ENCODE data around the gene KRT222. TPM values are rescaled to one million over a fixed set of nuclear protein-coding genes. Genes with fewer than 3 reads are reported as not detected.
A peak's percentile ranks its signal among the peaks of the same experiment; 100 is the strongest.

The KRT222 gene
- not detected for total RNA-seq

DNA sequence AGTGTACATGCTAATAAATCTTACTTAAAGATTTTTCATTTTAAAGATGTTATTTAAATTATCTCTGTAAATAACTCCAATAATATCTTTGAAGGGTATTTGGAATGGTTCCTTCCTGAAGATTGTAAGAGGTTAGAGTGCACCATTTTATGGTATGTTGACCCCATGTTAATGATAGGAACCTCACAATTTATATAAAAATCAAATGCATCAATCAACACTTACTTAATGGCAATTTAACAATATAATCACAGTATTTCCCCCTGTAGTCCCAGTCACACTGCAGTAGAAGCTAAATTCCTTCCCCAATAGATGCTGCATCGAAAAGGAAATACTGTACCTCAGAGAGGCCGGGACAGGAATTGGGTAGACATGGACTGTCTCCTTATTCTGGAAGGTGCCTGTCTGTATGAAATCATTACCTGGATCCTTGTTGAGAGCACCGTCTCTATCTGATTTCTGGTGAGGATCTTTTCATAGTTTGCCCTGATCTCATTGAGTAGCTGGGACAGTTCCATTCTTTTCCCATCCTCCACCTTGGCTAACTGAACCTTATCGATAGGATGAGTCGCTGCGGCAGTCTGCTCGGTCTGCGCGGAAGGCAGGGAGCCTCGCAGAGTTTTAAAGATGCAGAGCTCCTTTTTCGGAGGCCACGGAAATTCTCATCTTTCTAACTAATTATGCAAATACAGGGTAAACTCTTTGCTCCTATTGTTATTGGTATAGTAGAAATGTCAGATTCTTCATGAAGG, at the start of gene KRT222:
TSS of gene KRT222 (minus strand) at position 596 of the 752 bp plus-strand sequence. CDS start at position 518, 78 bp downstream.
- no peak within 1 kb of the TSS for H3K27ac Mint-ChIP-seq
- no peaks in the 10 kb centered on the region for H3K9me3 Mint-ChIP-seq
- H3K4me3 Mint-ChIP-seq: peak within 1 kb of the TSS; percentile 56
- ATAC-seq (ENCODE audit: low read depth) (no peak), DNase-seq (no peak)
- H3K36me3 Mint-ChIP-seq: peaks cover 2% of the 10 kb centered on the region
- POLR2A ChIA-PET: interaction anchor here (0.7 to 1.0 kb wide), 2 partner anchors 18 to 68 kb away, joined by 3 to 4 read pairs; partner anchors contain the start of gene SMARCE1
- peaks cover 34% of the 10 kb centered on the region for H3K27me3 Mint-ChIP-seq
- peaks cover 10% of the 10 kb centered on the region for H3K4me1 Mint-ChIP-seq

GRCh38 chr17:40714473-40714872, 49.5 kb upstream of the KRT222 start:
- H3K36me3 Mint-ChIP-seq: no peaks in the 10 kb centered on the region
- POLR2A ChIA-PET: no interaction called here
- no peak overlapping the region for H3K27ac Mint-ChIP-seq
- H3K4me3 Mint-ChIP-seq: no peak overlapping the region
- peaks cover 29% of the 10 kb centered on the region for H3K27me3 Mint-ChIP-seq
- ATAC-seq (ENCODE audit: low read depth): no peak
- no peaks in the 10 kb centered on the region for H3K9me3 Mint-ChIP-seq
- H3K4me1 Mint-ChIP-seq: no peaks in the 10 kb centered on the region
- DNase-seq: no peak

- Mint-ChIP-seq H3K27me3 (peaks cover 29% of the 10 kb centered on the region), H3K36me3 (no peaks in the 10 kb centered on the region), H3K4me1 (no peaks in the 10 kb centered on the region), H3K9me3 (no peaks in the 10 kb centered on the region), H3K27ac (no peak overlapping the region), H3K4me3 (no peak overlapping the region)
- DNase-seq (no peak), ATAC-seq (ENCODE audit: low read depth) (no peak)
- POLR2A ChIA-PET: no interaction called here
These were observed 42.8 kb upstream of the KRT222 start for GRCh38 chr17:40707745-40708144.

DNA sequence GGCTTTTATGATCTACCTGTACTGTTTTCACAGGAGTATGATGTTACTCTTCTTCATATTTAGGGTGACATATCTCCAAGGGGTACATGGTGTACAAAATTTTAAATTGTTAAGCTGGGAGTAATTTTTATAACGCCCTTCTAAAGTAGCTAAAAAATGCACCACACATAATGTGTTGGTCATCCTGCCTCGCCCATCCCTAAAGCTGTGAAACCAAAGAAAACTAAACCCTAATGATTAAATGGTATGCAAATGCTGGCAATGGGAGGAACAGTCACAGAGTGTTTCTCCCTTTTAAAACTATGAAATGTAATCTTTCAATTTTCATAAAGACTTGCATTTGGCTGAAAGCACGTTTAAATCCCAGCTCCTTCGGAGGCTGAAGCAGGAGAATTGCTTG, 40.6 kb upstream of the KRT222 start:
- Mint-ChIP-seq H3K27me3 (peaks cover 34% of the 10 kb centered on the region), H3K4me3 (no peak overlapping the region), H3K27ac (no peak overlapping the region), H3K9me3 (no peaks in the 10 kb centered on the region), H3K4me1 (no peaks in the 10 kb centered on the region), H3K36me3 (no peaks in the 10 kb centered on the region)
- POLR2A ChIA-PET: no interaction called here
- no peak for ATAC-seq (ENCODE audit: low read depth)
- no peak for DNase-seq

GRCh38 chr17:40703652-40704051, 38.7 kb upstream of the KRT222 start, which contains the start of gene KRT24:
KRT24 (minus strand) TSS chr17:40703752; CDS start chr17:40703693, 59 bp downstream.
- POLR2A ChIA-PET: interaction anchor here (0.6 kb wide), 1 partner anchor 50 kb away, joined by 6 read pairs; no protein-coding TSS in a partner anchor
- Mint-ChIP-seq H3K4me3 (no peak within 1 kb of the TSS), H3K27me3 (peaks cover 35% of the 10 kb centered on the region)

GRCh38 chr17:40702271-40702670, 37.3 kb upstream of the KRT222 start:
- Mint-ChIP-seq H3K27ac (no peak overlapping the region), H3K4me1 (no peaks in the 10 kb centered on the region), H3K4me3 (no peak overlapping the region), H3K36me3 (no peaks in the 10 kb centered on the region), H3K9me3 (no peaks in the 10 kb centered on the region), H3K27me3 (peaks cover 39% of the 10 kb centered on the region)
- POLR2A ChIA-PET: interaction anchor here (0.7 kb wide), 1 partner anchor 1077 kb away, joined by 3 read pairs; no protein-coding TSS in a partner anchor
- ATAC-seq (ENCODE audit: low read depth) (no peak), DNase-seq (no peak)

More at GRCh38 chr17:40703652-40704051, 38.7 kb upstream of the KRT222 start, which contains the start of gene KRT24:
- DNase-seq (no peak), ATAC-seq (ENCODE audit: low read depth) (no peak)
- no peaks in the 10 kb centered on the region for H3K9me3 Mint-ChIP-seq
- no peak within 1 kb of the TSS for H3K27ac Mint-ChIP-seq
- no peaks in the 10 kb centered on the region for H3K36me3 Mint-ChIP-seq
- H3K4me1 Mint-ChIP-seq: no peaks in the 10 kb centered on the region

GRCh38 chr17:40699853-40700252, 34.9 kb upstream of the KRT222 start:
- Mint-ChIP-seq H3K4me3 (no peak overlapping the region), H3K9me3 (no peaks in the 10 kb centered on the region), H3K36me3 (no peaks in the 10 kb centered on the region), H3K27me3 (peaks cover 34% of the 10 kb centered on the region), H3K27ac (no peak overlapping the region), H3K4me1 (no peaks in the 10 kb centered on the region)
- DNase-seq (no peak), ATAC-seq (ENCODE audit: low read depth) (no peak)
- POLR2A ChIA-PET: no interaction called here

DNA sequence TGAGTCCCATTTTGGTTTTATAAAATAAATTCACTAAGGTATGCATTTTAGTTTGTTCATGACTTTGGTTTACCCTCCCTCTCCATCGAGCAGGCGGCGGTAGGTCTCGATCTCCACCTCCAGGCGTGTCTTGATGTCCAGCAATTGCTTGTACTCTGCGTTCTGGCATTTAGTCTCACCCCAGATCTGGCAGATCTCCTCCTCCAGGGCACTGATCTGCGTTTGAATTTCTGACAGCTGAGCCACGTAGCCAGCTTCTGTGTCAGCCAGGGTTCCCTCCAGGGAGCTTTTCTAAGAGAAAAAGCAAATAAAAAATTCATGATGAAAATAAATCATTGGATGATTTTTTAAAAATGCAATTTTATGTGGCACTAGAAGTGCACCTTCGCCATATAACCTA, 34.4 kb upstream of the KRT222 start:
- no peak overlapping the region for H3K27ac Mint-ChIP-seq
- no peaks in the 10 kb centered on the region for H3K9me3 Mint-ChIP-seq
- H3K4me3 Mint-ChIP-seq: no peak overlapping the region
- peaks cover 30% of the 10 kb centered on the region for H3K27me3 Mint-ChIP-seq
- no peaks in the 10 kb centered on the region for H3K4me1 Mint-ChIP-seq
- POLR2A ChIA-PET: no interaction called here
- no peak for ATAC-seq (ENCODE audit: low read depth)
- no peaks in the 10 kb centered on the region for H3K36me3 Mint-ChIP-seq
- DNase-seq: no peak

- Mint-ChIP-seq H3K9me3 (no peaks in the 10 kb centered on the region), H3K4me1 (no peaks in the 10 kb centered on the region), H3K27ac (no peak overlapping the region), H3K4me3 (no peak overlapping the region), H3K36me3 (no peaks in the 10 kb centered on the region), H3K27me3 (peaks cover 28% of the 10 kb centered on the region)
- POLR2A ChIA-PET: interaction anchor here (0.6 kb wide), 1 partner anchor 19 kb away, joined by 4 read pairs; no protein-coding TSS in a partner anchor
- ATAC-seq (ENCODE audit: low read depth) (no peak), DNase-seq (no peak)
These were observed 32.3 kb upstream of the KRT222 start for GRCh38 chr17:40697297-40697696.

- no peak overlapping the region for H3K4me3 Mint-ChIP-seq
- POLR2A ChIA-PET: no interaction called here
These were observed 31.7 kb upstream of the KRT222 start for GRCh38 chr17:40696651-40697072.

DNA sequence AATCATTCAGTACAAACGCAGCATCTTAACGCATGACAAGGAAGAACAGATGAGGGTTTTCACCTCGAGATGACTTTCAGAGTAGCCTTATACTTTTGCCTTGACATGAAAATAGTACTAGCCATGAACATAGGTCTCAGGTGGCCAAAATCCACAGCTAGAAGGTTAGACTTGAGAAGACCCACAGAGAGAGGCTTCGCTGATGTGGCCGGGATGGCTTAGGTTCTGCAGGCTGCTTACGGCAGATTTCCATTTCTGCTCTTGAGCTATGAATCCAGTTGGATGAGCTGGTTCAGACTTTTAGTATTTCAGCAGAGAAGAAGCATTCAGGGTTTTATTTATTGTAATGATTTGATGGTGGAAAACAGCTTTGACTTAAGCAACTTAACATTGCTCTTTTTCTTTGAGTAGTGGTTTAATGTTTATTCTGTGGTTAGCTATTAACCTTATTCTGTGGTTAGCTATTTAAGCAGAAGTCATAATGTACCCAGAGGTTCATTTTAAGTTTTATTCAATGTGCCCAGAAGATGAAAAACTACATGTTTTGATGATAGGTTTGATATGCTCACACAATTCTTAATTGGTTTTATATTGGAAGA, 31.0 kb upstream of the KRT222 start:
- Mint-ChIP-seq H3K27ac (no peak overlapping the region), H3K4me3 (no peak overlapping the region), H3K36me3 (no peaks in the 10 kb centered on the region), H3K4me1 (no peaks in the 10 kb centered on the region), H3K9me3 (no peaks in the 10 kb centered on the region), H3K27me3 (peaks cover 34% of the 10 kb centered on the region)
- ATAC-seq (ENCODE audit: low read depth): no peak
- DNase-seq: no peak
- POLR2A ChIA-PET: no interaction called here

More at GRCh38 chr17:40696651-40697072, 31.7 kb upstream of the KRT222 start:
- Mint-ChIP-seq H3K36me3 (no peaks in the 10 kb centered on the region), H3K27ac (no peak overlapping the region), H3K27me3 (peaks cover 28% of the 10 kb centered on the region), H3K9me3 (no peaks in the 10 kb centered on the region), H3K4me1 (no peaks in the 10 kb centered on the region)
- ATAC-seq (ENCODE audit: low read depth) (no peak), DNase-seq (no peak)

DNA sequence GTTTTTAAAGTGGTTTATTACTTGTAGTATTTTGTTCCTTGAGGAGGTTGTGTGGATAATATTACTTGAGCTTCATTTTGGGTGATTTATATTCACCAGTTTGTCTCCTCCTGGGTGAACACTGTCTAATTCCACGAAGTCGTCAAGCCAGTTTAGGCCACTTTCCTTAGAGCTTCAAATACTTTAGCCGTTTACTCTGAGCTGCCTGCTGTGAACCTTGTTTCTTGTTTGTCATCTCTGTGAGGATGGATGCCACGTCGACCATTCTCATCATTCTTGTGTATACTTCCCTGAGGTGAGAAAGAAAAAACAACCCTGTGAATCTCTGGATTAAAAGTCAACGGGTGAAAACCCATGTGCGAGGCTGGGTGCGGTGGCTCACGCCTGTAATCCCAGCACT, 29.6 kb upstream of the KRT222 start:
- Mint-ChIP-seq H3K36me3 (no peaks in the 10 kb centered on the region), H3K4me1 (no peaks in the 10 kb centered on the region), H3K27me3 (peaks cover 46% of the 10 kb centered on the region), H3K27ac (no peak overlapping the region), H3K4me3 (no peak overlapping the region), H3K9me3 (no peaks in the 10 kb centered on the region)
- no peak for DNase-seq
- POLR2A ChIA-PET: no interaction called here
- no peak for ATAC-seq (ENCODE audit: low read depth)

DNA sequence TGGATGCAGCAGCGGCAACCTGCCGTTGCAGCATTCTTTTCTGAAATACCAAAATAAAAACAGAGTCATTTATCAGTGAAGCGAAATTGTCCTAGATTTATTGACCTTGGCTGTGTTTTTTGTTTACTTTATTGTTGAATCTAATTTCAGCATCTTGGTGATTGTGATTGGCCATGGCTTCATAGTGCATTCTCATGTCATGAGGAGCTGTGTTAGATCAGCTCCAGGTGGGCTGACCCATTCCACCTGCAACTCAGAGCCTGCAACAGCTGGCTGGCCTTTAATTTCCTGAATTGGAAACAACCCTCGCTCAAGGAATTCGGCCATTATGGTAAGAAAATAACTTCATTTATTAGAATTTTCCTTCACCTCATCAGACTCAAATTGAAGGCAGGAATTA, 22.1 kb upstream of the KRT222 start:
- Mint-ChIP-seq H3K36me3 (no peaks in the 10 kb centered on the region), H3K4me3 (no peak overlapping the region), H3K27me3 (peaks cover 31% of the 10 kb centered on the region), H3K4me1 (no peaks in the 10 kb centered on the region), H3K27ac (no peak overlapping the region), H3K9me3 (no peaks in the 10 kb centered on the region)
- DNase-seq (no peak), ATAC-seq (ENCODE audit: low read depth) (no peak)
- POLR2A ChIA-PET: no interaction called here

DNA sequence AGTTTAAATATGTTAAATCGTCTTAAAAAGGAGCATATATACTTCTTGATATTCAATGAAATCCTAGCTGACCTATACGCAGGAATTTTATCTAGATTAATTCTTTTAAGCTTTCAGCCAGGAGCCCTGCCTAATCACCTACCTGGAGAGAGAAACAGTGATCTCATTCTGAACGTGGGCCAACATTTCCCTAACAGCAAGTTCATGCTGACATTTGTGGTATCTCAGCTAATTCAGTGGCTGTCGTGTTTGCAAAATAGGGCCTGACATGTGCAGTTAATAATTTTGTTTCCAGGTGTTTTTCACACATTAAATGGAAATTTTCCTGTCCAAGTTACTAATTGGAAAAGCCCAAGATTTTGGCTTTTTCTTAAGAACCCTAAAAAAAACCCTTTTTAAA, 21.2 kb upstream of the KRT222 start:
- Mint-ChIP-seq H3K4me3 (no peak overlapping the region), H3K4me1 (no peaks in the 10 kb centered on the region), H3K27me3 (peaks cover 32% of the 10 kb centered on the region), H3K9me3 (no peaks in the 10 kb centered on the region), H3K36me3 (no peaks in the 10 kb centered on the region), H3K27ac (no peak overlapping the region)
- DNase-seq (no peak), ATAC-seq (ENCODE audit: low read depth) (no peak)
- POLR2A ChIA-PET: no interaction called here
